ENCODE measurements around the gene FOXD2. TPM values are rescaled to one million over a fixed set of nuclear protein-coding genes. Genes with fewer than 3 reads are reported as not detected.

Gene FOXD2
- 0.07 and 0.51 TPM in 2 replicates for total RNA-seq (2014; rRNA removed; shearing (Covaris generic); ENCODE audit: low replicate concordance)

GRCh38 chr1:47437447-47438164 lies at the start of gene FOXD2:
Gene FOXD2 (plus strand): TSS chr1:47438044. CDS start chr1:47438136, 92 bp downstream.
- Histone ChIP-seq H3K9me2 (replicated peaks; ENCODE audit: insufficient read depth, low read length) (no peaks in the 10 kb centered on the region), H3K4me2 (ENCODE audit: low read depth, low read length, poor library complexity, severe bottlenecking) (peak within 1 kb of the TSS; percentile 92)

GRCh38 chr1:47388891-47389238 lies 49.0 kb upstream of the FOXD2 start:
- H3K79me2 ChIP-seq (ENCODE audit: low read length): no peaks in the 10 kb centered on the region
- no peak overlapping the region for H3K27ac ChIP-seq (ENCODE audit: low read length)
- H3K4me2 ChIP-seq (ENCODE audit: low read depth, low read length, poor library complexity, severe bottlenecking): no peak overlapping the region
- no peak overlapping the region for H3K9ac ChIP-seq (ENCODE audit: low read length)
- DNase-seq: peak; percentile 84
- no peaks in the 10 kb centered on the region for H3K9me2 ChIP-seq (replicated peaks; ENCODE audit: insufficient read depth, low read length)
- H3K4me1 ChIP-seq (ENCODE audit: low read length): peaks cover 9% of the 10 kb centered on the region
- H4K20me1 ChIP-seq (ENCODE audit: insufficient read depth, low read depth, low read length): no peaks in the 10 kb centered on the region
- no peaks in the 10 kb centered on the region for H3K9me3 ChIP-seq (ENCODE audit: low read length)
- no peak overlapping the region for H3K4me3 ChIP-seq (ENCODE audit: low read length)
- H2AFZ ChIP-seq (ENCODE audit: low read length): no peak overlapping the region
- no peaks in the 10 kb centered on the region for H3K27me3 ChIP-seq (ENCODE audit: low read length)
- no peaks in the 10 kb centered on the region for H3K36me3 ChIP-seq (ENCODE audit: insufficient read depth, low read length)

More at GRCh38 chr1:47437447-47438164, at the start of gene FOXD2:
- Histone ChIP-seq H4K20me1 (ENCODE audit: insufficient read depth, low read depth, low read length) (0 out of 2 replicates have a peak, but pooled peaks cover 12% of the 10 kb centered on the region), H3K27me3 (ENCODE audit: low read length) (no peaks in the 10 kb centered on the region), H3K27ac (ENCODE audit: low read length) (peak within 1 kb of the TSS; percentile 72), H3K79me2 (ENCODE audit: low read length) (peaks cover 41% of the 10 kb centered on the region), H3K9ac (ENCODE audit: low read length) (peak within 1 kb of the TSS; percentile 89), H3K4me1 (ENCODE audit: low read length) (peaks cover 16% of the 10 kb centered on the region), H3K36me3 (ENCODE audit: insufficient read depth, low read length) (no peaks in the 10 kb centered on the region), H3K9me3 (ENCODE audit: low read length) (no peaks in the 10 kb centered on the region), H3K4me3 (ENCODE audit: low read length) (peak within 1 kb of the TSS; percentile 92), H2AFZ (ENCODE audit: low read length) (peak within 1 kb of the TSS; percentile 78)
- peak; percentile 97 for DNase-seq

GRCh38 chr1:47389731-47390130 lies 48.1 kb upstream of the FOXD2 start:
- H3K27ac ChIP-seq (ENCODE audit: low read length): no peak overlapping the region
- no peaks in the 10 kb centered on the region for H3K79me2 ChIP-seq (ENCODE audit: low read length)
- no peak for DNase-seq
- H3K9me3 ChIP-seq (ENCODE audit: low read length): no peaks in the 10 kb centered on the region
- H3K9ac ChIP-seq (ENCODE audit: low read length): no peak overlapping the region
- no peak overlapping the region for H3K4me2 ChIP-seq (ENCODE audit: low read depth, low read length, poor library complexity, severe bottlenecking)
- no peak overlapping the region for H3K4me3 ChIP-seq (ENCODE audit: low read length)
- H3K4me1 ChIP-seq (ENCODE audit: low read length): peaks cover 9% of the 10 kb centered on the region
- H3K9me2 ChIP-seq (replicated peaks; ENCODE audit: insufficient read depth, low read length): no peaks in the 10 kb centered on the region
- no peak overlapping the region for H2AFZ ChIP-seq (ENCODE audit: low read length)
- no peaks in the 10 kb centered on the region for H4K20me1 ChIP-seq (ENCODE audit: insufficient read depth, low read depth, low read length)
- H3K27me3 ChIP-seq (ENCODE audit: low read length): no peaks in the 10 kb centered on the region
- H3K36me3 ChIP-seq (ENCODE audit: insufficient read depth, low read length): no peaks in the 10 kb centered on the region

- Histone ChIP-seq H3K4me3 (ENCODE audit: low read length) (no peak overlapping the region), H3K4me2 (ENCODE audit: low read depth, low read length, poor library complexity, severe bottlenecking) (no peak overlapping the region)
Measured at GRCh38 chr1:47390843-47391242, 47.0 kb upstream of the FOXD2 start.

GRCh38 chr1:47393141-47393540 lies 44.7 kb upstream of the FOXD2 start:
- no peaks in the 10 kb centered on the region for H3K27me3 ChIP-seq (ENCODE audit: low read length)
- no peak overlapping the region for H3K9ac ChIP-seq (ENCODE audit: low read length)
- no peak for DNase-seq
- no peak overlapping the region for H3K4me3 ChIP-seq (ENCODE audit: low read length)
- H3K36me3 ChIP-seq (ENCODE audit: insufficient read depth, low read length): no peaks in the 10 kb centered on the region
- H3K9me2 ChIP-seq (replicated peaks; ENCODE audit: insufficient read depth, low read length): no peaks in the 10 kb centered on the region
- H3K79me2 ChIP-seq (ENCODE audit: low read length): no peaks in the 10 kb centered on the region
- H3K9me3 ChIP-seq (ENCODE audit: low read length): no peaks in the 10 kb centered on the region
- H4K20me1 ChIP-seq (ENCODE audit: insufficient read depth, low read depth, low read length): no peaks in the 10 kb centered on the region
- peaks cover 9% of the 10 kb centered on the region for H3K4me1 ChIP-seq (ENCODE audit: low read length)
- no peak overlapping the region for H3K27ac ChIP-seq (ENCODE audit: low read length)
- H2AFZ ChIP-seq (ENCODE audit: low read length): no peak overlapping the region
- no peak overlapping the region for H3K4me2 ChIP-seq (ENCODE audit: low read depth, low read length, poor library complexity, severe bottlenecking)

More at GRCh38 chr1:47390843-47391242, 47.0 kb upstream of the FOXD2 start:
- Histone ChIP-seq H3K9ac (ENCODE audit: low read length) (no peak overlapping the region), H4K20me1 (ENCODE audit: insufficient read depth, low read depth, low read length) (no peaks in the 10 kb centered on the region), H3K27me3 (ENCODE audit: low read length) (no peaks in the 10 kb centered on the region), H3K36me3 (ENCODE audit: insufficient read depth, low read length) (no peaks in the 10 kb centered on the region), H2AFZ (ENCODE audit: low read length) (no peak overlapping the region), H3K9me2 (replicated peaks; ENCODE audit: insufficient read depth, low read length) (no peaks in the 10 kb centered on the region), H3K9me3 (ENCODE audit: low read length) (no peaks in the 10 kb centered on the region), H3K4me1 (ENCODE audit: low read length) (peaks cover 9% of the 10 kb centered on the region), H3K79me2 (ENCODE audit: low read length) (no peaks in the 10 kb centered on the region), H3K27ac (ENCODE audit: low read length) (no peak overlapping the region)
- DNase-seq: no peak

- no peak overlapping the region for H3K4me3 ChIP-seq (ENCODE audit: low read length)
- H3K4me1 ChIP-seq (ENCODE audit: low read length): peaks cover 29% of the 10 kb centered on the region
- no peak for DNase-seq
- H2AFZ ChIP-seq (ENCODE audit: low read length): no peak overlapping the region
- no peak overlapping the region for H3K9ac ChIP-seq (ENCODE audit: low read length)
- H4K20me1 ChIP-seq (ENCODE audit: insufficient read depth, low read depth, low read length): no peaks in the 10 kb centered on the region
- H3K36me3 ChIP-seq (ENCODE audit: insufficient read depth, low read length): no peaks in the 10 kb centered on the region
- H3K9me2 ChIP-seq (replicated peaks; ENCODE audit: insufficient read depth, low read length): no peaks in the 10 kb centered on the region
- no peak overlapping the region for H3K4me2 ChIP-seq (ENCODE audit: low read depth, low read length, poor library complexity, severe bottlenecking)
- no peaks in the 10 kb centered on the region for H3K79me2 ChIP-seq (ENCODE audit: low read length)
- no peaks in the 10 kb centered on the region for H3K9me3 ChIP-seq (ENCODE audit: low read length)
- H3K27me3 ChIP-seq (ENCODE audit: low read length): no peaks in the 10 kb centered on the region
- no peak overlapping the region for H3K27ac ChIP-seq (ENCODE audit: low read length)
Measured at GRCh38 chr1:47395433-47395832, 42.4 kb upstream of the FOXD2 start.

- H3K27me3 ChIP-seq (ENCODE audit: low read length): no peaks in the 10 kb centered on the region
- no peak overlapping the region for H3K27ac ChIP-seq (ENCODE audit: low read length)
- H3K9me2 ChIP-seq (replicated peaks; ENCODE audit: insufficient read depth, low read length): no peaks in the 10 kb centered on the region
- no peaks in the 10 kb centered on the region for H3K36me3 ChIP-seq (ENCODE audit: insufficient read depth, low read length)
- H4K20me1 ChIP-seq (ENCODE audit: insufficient read depth, low read depth, low read length): peaks cover 4% of the 10 kb centered on the region; the same call in 1 of the 2 replicates
- no peak overlapping the region for H3K9ac ChIP-seq (ENCODE audit: low read length)
- no peak overlapping the region for H2AFZ ChIP-seq (ENCODE audit: low read length)
- no peaks in the 10 kb centered on the region for H3K9me3 ChIP-seq (ENCODE audit: low read length)
- DNase-seq: no peak
- peaks cover 21% of the 10 kb centered on the region for H3K4me1 ChIP-seq (ENCODE audit: low read length)
- H3K4me3 ChIP-seq (ENCODE audit: low read length): no peak overlapping the region
- H3K4me2 ChIP-seq (ENCODE audit: low read depth, low read length, poor library complexity, severe bottlenecking): no peak overlapping the region
- H3K79me2 ChIP-seq (ENCODE audit: low read length): no peaks in the 10 kb centered on the region
Measured at GRCh38 chr1:47396671-47397196, 41.1 kb upstream of the FOXD2 start.

GRCh38 chr1:47399138-47399845 lies 38.6 kb upstream of the FOXD2 start:
- Histone ChIP-seq H2AFZ (ENCODE audit: low read length) (no peak overlapping the region), H3K4me3 (ENCODE audit: low read length) (no peak overlapping the region), H3K79me2 (ENCODE audit: low read length) (no peaks in the 10 kb centered on the region), H3K4me2 (ENCODE audit: low read depth, low read length, poor library complexity, severe bottlenecking) (no peak overlapping the region), H3K27ac (ENCODE audit: low read length) (no peak overlapping the region), H3K27me3 (ENCODE audit: low read length) (no peaks in the 10 kb centered on the region), H3K9me3 (ENCODE audit: low read length) (no peaks in the 10 kb centered on the region), H3K9me2 (replicated peaks; ENCODE audit: insufficient read depth, low read length) (no peaks in the 10 kb centered on the region), H3K4me1 (ENCODE audit: low read length) (peaks cover 30% of the 10 kb centered on the region), H3K9ac (ENCODE audit: low read length) (no peak overlapping the region), H3K36me3 (ENCODE audit: insufficient read depth, low read length) (no peaks in the 10 kb centered on the region), H4K20me1 (ENCODE audit: insufficient read depth, low read depth, low read length) (peaks cover 7% of the 10 kb centered on the region; the same call in 1 of the 2 replicates)
- peak; percentile 72 for DNase-seq

Measured in Karpas-422 (cell line).